IMR-90 (cell line): ENCODE results near the gene ACAP1. TPM values are rescaled to one million over a fixed set of nuclear protein-coding genes. Genes with fewer than 3 reads are reported as not detected.

ENCODE experiments used
- ATAC-seq: fragments of 200-7000 bp; cut with Tn5 transposase; 2 replicates; pipeline ENCODE4 v1.9.1; 2020; ENCODE audit warnings: low read depth, mild to moderate bottlenecking, moderate library complexity
- BruUV-seq: library from RNA; stranded (reverse); fragments of 400-500 nt; replicated peaks from 2 replicates; lab custom pipeline; 2021; lab: Mats Ljungman, UMichigan
- CTCF ChIA-PET: fragments of 300-600 bp; formaldehyde crosslinking; extraction: SDS; loops from one replicate; lab custom pipeline; 2021; ENCODE audit warnings: antibody characterized with exemption; lab: Yijun Ruan, JAX
- POLR2A ChIA-PET: fragments of 300-600 bp; sonication (Branson Sonifier 250); formaldehyde crosslinking; loops from one replicate; lab custom pipeline; 2022; ENCODE audit warnings: antibody characterized with exemption; ENCODE audit not compliant: unreplicated experiment; lab: Charles Lee
- DNase-seq: peaks from one replicate; pipeline ENCODE4 v3.0.0; 2013
- H2AFZ ChIP-seq: replicated peaks from 2 replicates; pipeline ENCODE3; 2013; ENCODE audit warnings: low read length, mild to moderate bottlenecking; ENCODE audit not compliant: poor library complexity
- H2AK5ac ChIP-seq: 2 replicates; pipeline ENCODE4 v1.6.1; 2013; ENCODE audit warnings: low read depth, low read length, inconsistent platforms
- H2AK9ac ChIP-seq: replicated peaks from 2 replicates; pipeline ENCODE3; 2013; ENCODE audit warnings: mild to moderate bottlenecking, low read depth, low read length, moderate library complexity; ENCODE audit not compliant: poor library complexity
- H2BK120ac ChIP-seq: 2 replicates; pipeline ENCODE4 v1.6.1; 2013; ENCODE audit warnings: low read depth, low read length, inconsistent platforms
- H2BK15ac ChIP-seq: 3 replicates; pipeline ENCODE4 v1.6.1; 2013; ENCODE audit warnings: low read depth, low read length, inconsistent platforms
- H2BK20ac ChIP-seq: 2 replicates; pipeline ENCODE4 v1.6.1; 2013; ENCODE audit warnings: low read depth, mild to moderate bottlenecking, inconsistent platforms, low read length, moderate library complexity
- H2BK5ac ChIP-seq: 2 replicates; pipeline ENCODE4 v1.6.1; 2013; ENCODE audit warnings: mild to moderate bottlenecking, low read depth, low read length, inconsistent platforms; ENCODE audit not compliant: poor library complexity, severe bottlenecking
- H3K14ac ChIP-seq: replicated peaks from 2 replicates; pipeline ENCODE4 v1.6.1; 2013; ENCODE audit warnings: low read depth, low read length, inconsistent platforms
- H3K18ac ChIP-seq: 2 replicates; pipeline ENCODE4 v1.6.1; 2013; ENCODE audit warnings: low read depth, low read length, control low read depth
- H3K23ac ChIP-seq: 2 replicates; pipeline ENCODE4 v1.6.1; 2013; ENCODE audit warnings: low read depth, low read length, inconsistent platforms
- H3K27ac ChIP-seq: 2 replicates; pipeline ENCODE4 v1.5.1; 2013; ENCODE audit warnings: mild to moderate bottlenecking, control low read depth, low read length; ENCODE audit not compliant: insufficient read depth
- H3K27me3 ChIP-seq: 2 replicates; pipeline ENCODE4 v1.6.1; 2013; ENCODE audit warnings: low read length; ENCODE audit not compliant: control insufficient read depth, insufficient read depth
- H3K36me3 ChIP-seq: 2 replicates; pipeline ENCODE4 v1.6.1; 2013; ENCODE audit warnings: low read length, mixed read lengths; ENCODE audit not compliant: control insufficient read depth, insufficient read depth
- H3K4ac ChIP-seq: 2 replicates; pipeline ENCODE4 v1.6.1; 2013; ENCODE audit warnings: low read depth, low read length, inconsistent platforms
- H3K4me1 ChIP-seq: 2 replicates; pipeline ENCODE4 v1.6.1; 2013; ENCODE audit warnings: low read length, mixed read lengths; ENCODE audit not compliant: control insufficient read depth, insufficient read depth
- H3K4me2 ChIP-seq: 2 replicates; pipeline ENCODE4 v1.6.1; 2013; ENCODE audit warnings: low read depth, mild to moderate bottlenecking, control low read depth, low read length, moderate library complexity
- H3K4me3 ChIP-seq: 2 replicates; pipeline ENCODE4 v1.5.1; 2013; ENCODE audit warnings: low read depth, mild to moderate bottlenecking, control low read depth, low read length, moderate library complexity; ENCODE audit not compliant: insufficient read depth
- H3K56ac ChIP-seq: 2 replicates; pipeline ENCODE4 v1.6.1; 2013; ENCODE audit warnings: low read length, inconsistent platforms; ENCODE audit not compliant: insufficient read depth; ENCODE audit errors: extremely low read depth
- H3K79me1 ChIP-seq, 2 experiments: 2 replicates each; pipeline ENCODE4 v1.6.1; 2013; ENCODE audit warnings: low read length in 2 of 2, inconsistent platforms in 1 of 2, low read depth in 1 of 2
- H3K9ac ChIP-seq: 2 replicates; pipeline ENCODE4 v1.6.1; 2013; ENCODE audit warnings: low read depth, low read length, control low read depth
- H3K9me1 ChIP-seq: 2 replicates; pipeline ENCODE4 v1.6.1; 2013; ENCODE audit warnings: low read length, inconsistent platforms; ENCODE audit not compliant: insufficient read depth
- H3K9me3 ChIP-seq: 2 replicates; pipeline ENCODE4 v1.6.1; 2013; ENCODE audit warnings: low read length; ENCODE audit not compliant: control insufficient read depth, insufficient read depth
- H4K20me1 ChIP-seq: 2 replicates; pipeline ENCODE4 v1.6.1; 2013; ENCODE audit warnings: low read length, inconsistent platforms; ENCODE audit not compliant: insufficient read depth
- H4K5ac ChIP-seq: 2 replicates; pipeline ENCODE4 v1.6.1; 2013; ENCODE audit warnings: mild to moderate bottlenecking, low read depth, low read length, control low read depth
- H4K8ac ChIP-seq, 2 experiments: 2 replicates each; pipeline ENCODE4 v1.6.1; 2013; ENCODE audit warnings: low read depth in 2 of 2, low read length in 2 of 2, control low read depth in 1 of 2, inconsistent platforms in 1 of 2
- H4K91ac ChIP-seq: 2 replicates; pipeline ENCODE4 v1.6.1; 2013; ENCODE audit warnings: low read depth, low read length, inconsistent platforms; ENCODE audit not compliant: insufficient read depth
- BHLHE40 ChIP-seq: fragments of 150-350 bp; IDR thresholded peaks from 2 replicates; pipeline ENCODE4 v1.6.1; 2016; ENCODE audit warnings: mild to moderate bottlenecking, low read depth, low read length
- CEBPB ChIP-seq: IDR thresholded peaks from 2 replicates; pipeline ENCODE4 v1.6.1; 2012; ENCODE audit warnings: low read depth, low read length, improper control_type of control experiment
- CHD1 ChIP-seq: IDR thresholded peaks from 2 replicates; pipeline ENCODE4 v1.6.1; 2012; ENCODE audit warnings: low read depth, low read length, improper control_type of control experiment
- CTCF ChIP-seq: conservative IDR thresholded peaks from 2 replicates; pipeline ENCODE4 v1.5.1; 2012; ENCODE audit warnings: mild to moderate bottlenecking, low read depth, low read length, improper control_type of control experiment
- ELK1 ChIP-seq: fragments of 150-350 bp; IDR thresholded peaks from 2 replicates; pipeline ENCODE4 v1.6.1; 2016; ENCODE audit warnings: low read depth, mild to moderate bottlenecking, low read length, moderate library complexity, borderline replicate concordance
- FOS ChIP-seq: fragments of 150-350 bp; IDR thresholded peaks from 2 replicates; pipeline ENCODE4 v1.6.1; 2016; ENCODE audit warnings: low read depth, low read length
- MAFK ChIP-seq: IDR thresholded peaks from 2 replicates; pipeline ENCODE4 v1.6.1; 2012; ENCODE audit warnings: low read depth, low read length, improper control_type of control experiment
- MAZ ChIP-seq: IDR thresholded peaks from 2 replicates; pipeline ENCODE4 v1.6.1; 2012; ENCODE audit warnings: low read depth, mild to moderate bottlenecking, low read length, improper control_type of control experiment, moderate library complexity, borderline replicate concordance
- MXI1 ChIP-seq: IDR thresholded peaks from 2 replicates; pipeline ENCODE4 v1.6.1; 2012; ENCODE audit warnings: low read depth, mild to moderate bottlenecking, low read length, moderate library complexity, borderline replicate concordance
- NFE2L2 ChIP-seq: fragments of 150-350 bp; IDR thresholded peaks from 2 replicates; pipeline ENCODE4 v1.6.1; 2016; ENCODE audit warnings: low read depth, mild to moderate bottlenecking, low read length
- POLR2A ChIP-seq: IDR thresholded peaks from 2 replicates; pipeline ENCODE4 v1.6.1; 2012; ENCODE audit warnings: mild to moderate bottlenecking, low read depth, low read length
- RAD21 ChIP-seq: IDR thresholded peaks from 2 replicates; pipeline ENCODE4 v1.6.1; 2012; ENCODE audit warnings: low read length, improper control_type of control experiment
- RCOR1 ChIP-seq: IDR thresholded peaks from 2 replicates; pipeline ENCODE4 v1.6.1; 2012; ENCODE audit warnings: mild to moderate bottlenecking, low read length, improper control_type of control experiment; ENCODE audit not compliant: insufficient replicate concordance
- RFX5 ChIP-seq: IDR thresholded peaks from 2 replicates; pipeline ENCODE4 v1.8.0; 2012; ENCODE audit warnings: low read depth, mild to moderate bottlenecking, low read length, moderate library complexity
- SMC3 ChIP-seq: fragments of 150-350 bp; IDR thresholded peaks from 2 replicates; pipeline ENCODE4 v1.6.1; 2016; ENCODE audit warnings: low read depth, mild to moderate bottlenecking, antibody characterized with exemption, low read length, moderate library complexity
- USF2 ChIP-seq: fragments of 150-350 bp; IDR thresholded peaks from 2 replicates; pipeline ENCODE4 v1.6.1; 2017; ENCODE audit warnings: mild to moderate bottlenecking, antibody characterized with exemption, low read length, low read depth
- WGBS, 2 experiments: methylation state at CpG; one replicate each; pipeline versions ENCODE4 v1.1.5 to v1.1.7; 2013; ENCODE audit warnings: missing lambda C conversion rate in 2 of 2; ENCODE audit not compliant: insufficient read length in 1 of 2; ENCODE audit errors: extremely low coverage in 2 of 2; 5-methylcytosine and 5-hydroxymethylcytosine counted together
- dilution Hi-C: fragments of 300-500 bp; cut with HindIII; formaldehyde crosslinking; loops from one replicate; pipeline ENCODE4 v1.14.3; 2018; ENCODE audit warnings: low sequenced_read_pairs; ENCODE audit not compliant: unreplicated experiment
- in situ Hi-C: fragments of 300-500 bp; cut with MboI; formaldehyde crosslinking; loops from 3 replicates; pipeline ENCODE4 v1.14.3; 2019; ENCODE audit warnings: low sequenced_read_pairs, inconsistent platforms, mixed read lengths
- intact Hi-C: fragments of 100-400 bp; cut with micrococcal nuclease; formaldehyde crosslinking; loops from 2 replicates; pipeline ENCODE4 v1.10.0; 2022
- polyA plus RNA-seq, 3 experiments: library from polyadenylated mRNA; depleted of rRNA; stranded (reverse); fragments of >200 nt; gene quantifications; 2 replicates each; pipeline ENCODE4 v1.2.3, GENCODE V29; 2012; ENCODE audit warnings: low replicate concordance in 1 of 3
- total RNA-seq: library from RNA; depleted of rRNA; stranded (reverse); fragments of >200 nt; gene quantifications from 2 replicates; pipeline ENCODE4 v1.2.3, GENCODE V29; 2012

ACAP1 gene
- total and polyA plus RNA-seq, 2 of the 4 experiments (the other 2 are of a cell fraction) = under 0.01 to 2.1 TPM

GRCh38 chr17:7398612-7399011 is 62.3 kb downstream of the ACAP1 start:
- H3K79me1 ChIP-seq = peaks cover 15 to 32% of the 10 kb centered on the region in 2 experiments
- WGBS, 2 experiments = no CpG with 5 or more reads among the region's 2 CpGs
- peaks cover 4% of the 10 kb centered on the region; the same call in 1 of the 2 replicates for H3K9me1 ChIP-seq
- intact Hi-C loops (no loop called here), in situ Hi-C loops (no loop called here), dilution Hi-C loops (no loop called here)
- no peak overlapping the region for H4K91ac ChIP-seq
- H3K4me1 ChIP-seq = peaks cover 8% of the 10 kb centered on the region
- H2AK5ac ChIP-seq = no peak overlapping the region
- no peak overlapping the region for H3K4me2 ChIP-seq
- no peak overlapping the region for H3K4me3 ChIP-seq
- no peak overlapping the region for H3K9ac ChIP-seq
- H4K8ac ChIP-seq = no peak overlapping the region
- no peak overlapping the region for H2BK5ac ChIP-seq
- H3K4ac ChIP-seq = no peak overlapping the region
- H3K23ac ChIP-seq = no peak overlapping the region
- no peaks in the 10 kb centered on the region for H4K20me1 ChIP-seq
- BruUV-seq = no TSS peak
- no peak overlapping the region for H2BK120ac ChIP-seq
- ATAC-seq = no peak
- DNase-seq = no peak
- ChIA-PET CTCF (interaction anchor here (0.6 kb wide), 1 partner anchor 43 kb away, joined by 5 read pairs; no protein-coding TSS in a partner anchor), POLR2A (no interaction called here)
- H2AFZ ChIP-seq = no peak overlapping the region
- no peaks in the 10 kb centered on the region for H3K27me3 ChIP-seq
- no peak overlapping the region for H3K56ac ChIP-seq
- TF ChIP-seq FOS (no peak), RCOR1 (no peak), MAZ (no peak), SMC3 (no peak), RAD21 (no peak), CHD1 (no peak), MXI1 (no peak), POLR2A (no peak), RFX5 (no peak), BHLHE40 (no peak), NFE2L2 (no peak), CEBPB (no peak), CTCF (no peak), USF2 (no peak), ELK1 (no peak), MAFK (no peak)
- no peak overlapping the region for H2AK9ac ChIP-seq
- H3K36me3 ChIP-seq = no peaks in the 10 kb centered on the region
- H4K5ac ChIP-seq = no peak overlapping the region
- H2BK15ac ChIP-seq = no peak overlapping the region
- no peak overlapping the region for H2BK20ac ChIP-seq
- H3K14ac ChIP-seq = no peak overlapping the region
- no peaks in the 10 kb centered on the region for H3K9me3 ChIP-seq
- no peak overlapping the region for H3K18ac ChIP-seq
- H3K27ac ChIP-seq = no peak overlapping the region
